Glomerular visceral epithelial cell (primary cell): ENCODE data around the gene NEUROD2.
A peak's percentile ranks its signal among the peaks of the same experiment; 100 is the strongest.
"Not testable (repeated sequence)": the region's sequence is repeated elsewhere in the genome, so short reads cannot be mapped to it uniquely, and the experiment has no call there.

Source experiments
- DNase-seq: peaks from one replicate; pipeline ENCODE4 v3.0.0-alpha.2; 2016; ENCODE audit errors: extremely low spot score

NEUROD2 gene

DNA sequence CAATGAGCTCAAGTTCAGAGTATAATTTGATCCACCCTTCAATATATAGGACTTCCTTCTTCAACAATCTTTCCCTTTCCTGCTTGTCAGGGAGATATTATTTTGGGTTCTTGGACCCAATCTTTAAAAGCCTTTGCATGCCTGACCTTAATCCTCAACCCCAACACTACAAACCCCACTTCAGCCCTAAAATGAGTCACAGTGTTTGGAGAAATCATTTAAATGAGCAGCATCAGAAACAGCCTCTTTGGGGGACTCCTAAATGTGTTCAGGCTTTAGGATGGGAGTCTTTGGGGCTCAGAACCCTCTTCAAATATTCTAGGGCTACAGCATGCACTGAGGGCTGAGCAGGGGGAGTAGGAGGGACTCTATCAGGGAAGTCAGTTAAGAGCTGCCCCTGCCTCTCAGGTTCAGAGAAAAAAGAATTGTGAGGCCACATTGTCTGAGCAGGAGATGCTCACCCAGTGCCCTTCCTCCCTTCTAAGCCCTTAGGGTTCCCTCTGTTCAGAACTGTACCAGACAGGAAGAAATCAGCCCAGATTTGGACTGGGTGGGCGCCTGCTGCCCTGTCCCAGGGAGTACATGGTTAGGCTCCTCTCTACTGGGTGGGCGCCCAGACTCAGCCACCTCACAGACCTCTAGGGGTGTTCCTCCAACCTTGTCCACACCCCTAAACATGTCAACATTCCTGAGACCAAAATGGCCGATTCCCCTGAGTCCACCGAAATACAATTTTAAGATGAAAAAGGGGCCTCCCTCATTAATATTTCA is 5.0 kb downstream of the NEUROD2 start:
- no peak for DNase-seq

DNA sequence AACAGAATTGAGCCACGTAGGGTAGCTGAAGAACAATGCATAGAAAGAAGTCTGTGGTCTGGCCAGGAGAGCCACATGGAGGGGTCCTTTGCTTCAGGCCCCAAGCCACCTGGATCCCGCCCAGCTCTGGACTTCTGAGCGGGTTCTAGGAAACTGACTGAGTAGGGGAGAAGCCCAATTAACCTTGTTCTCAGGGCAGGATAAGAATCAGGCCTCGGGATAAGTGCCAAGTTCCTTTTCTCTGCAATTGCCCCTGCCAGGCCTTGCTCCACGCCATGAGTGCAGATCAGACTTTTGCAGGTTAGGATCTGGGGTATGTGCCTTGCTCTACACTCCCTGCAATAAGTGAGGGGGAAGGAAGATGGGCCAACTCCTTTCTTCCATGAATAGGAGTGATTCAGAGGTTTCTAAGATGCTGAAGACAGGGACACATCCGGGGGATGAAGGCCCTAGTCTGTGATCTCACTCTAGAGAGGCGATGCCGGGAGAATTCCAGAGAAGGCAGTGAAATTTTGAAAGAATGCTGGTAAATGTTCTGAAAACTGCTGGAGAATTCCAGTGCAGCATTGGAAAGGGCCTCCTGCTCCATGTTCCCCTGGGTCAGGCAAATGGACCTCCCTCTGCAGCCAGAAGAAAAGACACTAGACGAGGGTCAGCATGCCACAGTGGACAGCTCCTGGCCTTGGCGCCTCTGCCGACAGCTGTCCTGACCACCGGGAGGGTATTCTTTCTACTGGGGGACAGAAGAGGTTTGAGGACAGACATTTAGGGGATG is 5.8 kb downstream of the NEUROD2 start:
- no peak for DNase-seq

GRCh38 chr17:39600997-39601597 is 6.6 kb downstream of the NEUROD2 start:
- DNase-seq: no peak

- no peak for DNase-seq
Observed at GRCh38 chr17:39600288-39600996, 7.3 kb downstream of the NEUROD2 start.

- no peak for DNase-seq
Observed at GRCh38 chr17:39599665-39600231, 8.0 kb downstream of the NEUROD2 start.

- DNase-seq: no peak
Observed at GRCh38 chr17:39599004-39599664, 8.6 kb downstream of the NEUROD2 start.

- DNase-seq: no peak
Observed at GRCh38 chr17:39598630-39599003, 9.1 kb downstream of the NEUROD2 start.

DNA sequence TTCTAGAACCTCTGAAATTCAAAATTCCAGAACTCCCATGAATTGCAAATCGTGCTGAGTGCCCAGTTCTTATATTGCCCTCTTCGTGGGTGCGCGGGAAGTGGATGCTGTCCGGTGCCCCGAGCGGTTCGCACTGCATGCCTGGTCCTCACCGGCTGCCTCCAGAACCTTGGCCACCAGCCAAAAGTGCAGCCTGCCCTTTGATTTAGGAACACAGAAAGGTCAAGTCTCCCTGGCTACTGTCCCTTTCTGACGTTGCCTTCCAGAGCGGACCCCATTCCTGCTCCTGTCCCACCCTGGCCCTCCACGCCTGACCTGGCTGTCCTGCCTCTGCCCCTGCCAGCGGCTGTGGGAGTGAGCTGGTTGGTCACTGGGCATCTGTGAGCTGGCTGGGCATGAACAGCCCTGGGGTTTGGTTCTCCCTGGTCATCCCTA is 9.7 kb downstream of the NEUROD2 start:
- no peak for DNase-seq

- DNase-seq: no peak
Observed at GRCh38 chr17:39597372-39598046, 10.2 kb downstream of the NEUROD2 start.

- DNase-seq: no peak
Observed at GRCh38 chr17:39596543-39597267, 11.0 kb downstream of the NEUROD2 start.

- DNase-seq: no peak
Observed at GRCh38 chr17:39595928-39596510, 11.7 kb downstream of the NEUROD2 start.

- no peak for DNase-seq
Observed at GRCh38 chr17:39595294-39595693, 12.4 kb downstream of the NEUROD2 start.

DNA sequence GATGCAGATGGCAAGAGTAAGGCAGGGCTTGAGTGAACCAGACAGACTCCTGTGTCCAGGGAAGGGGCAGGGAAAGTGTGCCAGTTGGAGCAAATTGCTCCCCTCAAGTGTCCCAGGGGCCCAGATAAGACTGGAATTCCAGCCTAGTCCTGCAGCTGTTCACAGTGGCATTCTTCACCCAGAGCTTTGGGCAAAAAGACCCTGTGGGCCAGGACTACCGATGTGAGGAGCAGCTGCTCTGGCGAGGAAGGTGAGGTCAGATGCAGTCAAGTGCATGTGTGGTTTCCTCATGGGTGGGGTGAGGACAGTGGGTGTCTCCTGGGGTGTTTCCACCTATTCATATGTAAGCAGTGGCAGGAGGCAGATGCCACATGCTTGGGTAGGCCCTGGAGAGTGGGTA is 14.3 kb downstream of the NEUROD2 start:
- no peak for DNase-seq

- DNase-seq: peak; percentile 54
Observed at GRCh38 chr17:39591958-39592954, 15.5 kb downstream of the NEUROD2 start.

DNA sequence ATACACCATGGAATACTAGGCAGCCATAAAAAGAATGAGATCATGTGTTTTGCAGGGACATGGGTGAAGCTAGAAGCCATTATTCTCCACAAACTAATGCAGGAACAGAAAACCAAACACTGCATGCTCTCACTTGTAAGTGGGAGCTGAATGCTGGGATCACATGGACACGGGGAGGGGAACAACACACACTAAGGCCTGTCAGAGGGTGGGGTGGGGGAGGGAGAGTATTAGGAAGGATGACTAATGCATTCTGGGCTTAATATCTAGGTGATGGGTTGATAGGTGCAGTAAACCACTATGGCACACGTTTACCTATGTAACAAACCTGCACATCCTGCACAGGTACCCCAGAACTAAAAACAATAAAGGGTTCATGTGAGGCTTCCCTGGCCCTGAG is 17.5 kb downstream of the NEUROD2 start:
- DNase-seq: not testable (repeated sequence)

DNA sequence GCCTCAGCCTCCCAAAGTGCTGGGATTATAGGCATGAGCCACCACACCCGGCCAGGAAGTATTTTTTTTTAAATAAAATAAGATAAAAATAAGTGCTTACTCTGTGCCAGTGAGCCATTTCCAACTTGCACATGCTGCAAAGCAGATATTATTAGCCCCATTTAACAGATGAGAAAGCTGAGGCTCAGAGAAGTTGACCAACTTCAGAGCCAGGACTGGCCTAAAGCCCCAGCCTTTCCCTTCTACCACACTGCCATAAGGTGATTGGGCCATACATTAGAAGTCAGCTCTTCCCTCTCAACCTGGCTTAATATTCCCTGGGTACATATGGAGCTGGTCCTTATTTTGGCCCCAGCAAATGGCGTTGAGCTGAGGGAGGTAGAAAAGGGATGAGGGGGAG is 25.1 kb downstream of the NEUROD2 start:
- DNase-seq: no peak

DNA sequence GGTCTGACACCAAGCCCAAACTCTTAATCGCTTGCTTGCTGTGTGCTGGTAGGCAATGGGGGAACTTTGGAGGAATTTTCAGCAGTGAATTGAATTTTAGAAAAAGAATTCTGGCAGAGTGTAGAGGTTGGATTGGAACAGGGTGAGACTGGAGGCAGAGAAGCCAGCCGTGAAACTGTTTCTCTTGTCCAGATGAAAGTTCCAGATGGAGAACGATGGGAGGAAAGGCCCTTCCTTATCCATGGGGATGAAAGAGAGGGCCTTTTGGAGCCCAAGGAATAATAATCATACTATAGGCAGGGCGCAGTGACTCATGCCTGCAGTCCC is 26.0 kb downstream of the NEUROD2 start:
- DNase-seq: no peak

DNA sequence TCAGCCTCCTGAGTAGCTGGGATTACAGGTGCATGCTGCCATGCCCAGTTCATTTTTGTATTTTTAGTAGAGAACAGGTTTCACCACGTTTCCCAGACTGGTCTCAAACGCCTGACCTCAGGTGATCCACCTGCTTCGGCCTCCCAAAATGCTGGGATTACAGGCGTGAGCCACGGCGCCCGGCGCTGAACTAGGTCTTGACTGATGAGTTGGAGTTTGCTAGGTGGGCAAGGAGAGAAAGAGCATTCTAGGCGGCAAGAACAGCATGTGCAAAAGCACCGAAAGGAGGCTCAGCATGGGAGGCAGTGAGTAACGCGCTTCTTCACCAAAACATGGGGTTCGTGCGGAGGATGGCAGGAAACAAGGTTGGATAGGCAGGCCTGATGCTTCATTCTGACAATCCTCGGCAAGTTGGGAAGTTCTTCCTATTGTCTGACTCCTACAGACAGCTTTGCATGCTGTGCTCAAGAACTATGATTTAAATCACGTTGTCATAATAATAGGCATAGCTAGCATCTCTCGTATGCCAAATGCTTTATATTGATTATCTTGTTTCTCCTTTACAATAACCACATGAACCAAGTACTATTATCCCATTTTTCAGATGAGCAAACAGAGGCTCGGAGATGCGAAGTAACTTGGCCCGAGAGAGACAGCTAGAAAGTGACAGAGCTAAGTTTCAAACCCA is 26.5 kb downstream of the NEUROD2 start:
- no peak for DNase-seq
